Fibroblast of the aortic adventitia (primary cell): ENCODE results near the gene EPB41L3. TPM values are rescaled to one million over a fixed set of nuclear protein-coding genes. Genes with fewer than 3 reads are reported as not detected.
A peak's percentile ranks its signal among the peaks of the same experiment; 100 is the strongest.
"Not testable (repeated sequence)": the region's sequence is repeated elsewhere in the genome, so short reads cannot be mapped to it uniquely, and the experiment has no call there.

Experiments used
- DNase-seq: peaks from one replicate; pipeline ENCODE4 v3.0.0-alpha.2; 2010; ENCODE audit warnings: low read depth
- H3K4me3 ChIP-seq: 2 replicates; pipeline ENCODE4 v1.5.1; 2011; ENCODE audit warnings: low read depth, mild to moderate bottlenecking, control low read depth, low read length, moderate library complexity
- CTCF ChIP-seq: IDR thresholded peaks from 2 replicates; pipeline ENCODE4 v1.5.1; 2011; ENCODE audit warnings: mild to moderate bottlenecking, low read length, control low read depth, inconsistent platforms; ENCODE audit not compliant: insufficient read depth
- total RNA-seq: library from RNA; depleted of rRNA; stranded (reverse); fragments of >200 nt; gene quantifications from 2 replicates; pipeline ENCODE4 v1.2.3, GENCODE V29; 2012; ENCODE audit warnings: low replicate concordance

The EPB41L3 gene
- total RNA-seq, 1 donor, result 28.0 TPM

DNA sequence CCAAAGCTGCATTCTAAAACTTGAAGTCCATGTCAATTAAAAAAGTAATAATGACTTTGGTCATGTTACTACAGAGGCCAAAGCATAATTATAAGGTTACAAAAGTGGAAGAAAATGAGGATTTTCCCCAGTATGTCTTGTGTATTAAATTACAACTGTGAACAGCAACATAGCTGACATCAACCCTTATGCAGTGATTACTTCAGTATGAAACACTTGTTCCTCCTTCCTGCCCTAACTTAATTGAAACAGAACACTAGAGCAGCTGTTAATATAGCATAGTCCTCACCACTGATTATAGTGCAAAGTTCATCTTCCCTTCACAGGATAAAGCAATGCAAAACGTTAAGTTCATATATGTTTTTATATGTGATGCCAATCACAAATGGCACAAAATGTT lies 29.9 kb downstream of the EPB41L3 start:
- no peak for DNase-seq
- TF ChIP-seq CTCF, result no peak
- H3K4me3 ChIP-seq, result no peak overlapping the region

DNA sequence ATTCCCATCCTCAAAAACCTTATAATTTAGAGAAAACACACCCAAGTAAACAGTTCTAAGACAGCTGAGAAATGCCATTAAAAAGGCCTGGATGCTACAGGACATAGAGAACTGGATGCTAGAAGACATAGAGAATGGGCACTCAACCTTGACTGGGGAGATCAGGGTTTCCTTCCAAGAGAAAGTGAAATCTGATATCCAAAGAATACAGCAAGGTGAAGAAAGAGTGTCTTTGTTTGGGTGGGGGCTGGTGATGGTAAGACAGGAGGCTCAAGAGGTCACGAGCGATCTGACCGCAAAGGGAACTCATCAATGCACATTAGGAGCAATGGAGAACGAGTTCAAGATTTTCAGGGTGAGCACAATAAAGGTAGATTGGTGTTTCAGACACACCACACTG lies 31.6 kb downstream of the EPB41L3 start:
- no peak for TF ChIP-seq CTCF
- no peak for DNase-seq
- H3K4me3 ChIP-seq, result no peak overlapping the region

GRCh38 chr18:5511541-5511940 lies 32.3 kb downstream of the EPB41L3 start:
- not testable (repeated sequence) for DNase-seq, H3K4me3 ChIP-seq

- no peak for DNase-seq
- no peak for TF ChIP-seq CTCF
Measured at GRCh38 chr18:5510135-5510846, 33.5 kb downstream of the EPB41L3 start.

DNA sequence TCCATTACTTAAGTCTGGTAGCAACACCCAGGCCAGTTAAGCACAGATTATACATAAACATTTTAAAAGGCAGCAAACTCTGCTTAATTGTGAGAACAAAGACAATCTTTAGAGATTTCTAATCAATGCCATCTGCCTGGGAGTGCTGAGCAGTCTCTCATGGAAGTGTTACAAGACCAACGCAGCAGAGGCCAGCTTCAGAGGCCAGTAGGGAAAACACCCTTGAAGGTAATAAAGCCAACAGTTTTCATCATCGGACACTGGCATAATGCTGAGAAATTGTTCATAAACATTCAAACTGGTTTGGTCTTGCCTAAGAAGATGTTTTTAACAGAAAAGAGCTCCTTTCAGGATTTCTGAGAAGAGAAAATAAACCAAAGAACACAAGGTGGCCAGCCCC lies 35.0 kb downstream of the EPB41L3 start:
- no peak for TF ChIP-seq CTCF
- peak; percentile 24 for DNase-seq
- no peak overlapping the region for H3K4me3 ChIP-seq

More at GRCh38 chr18:5510135-5510846, 33.5 kb downstream of the EPB41L3 start:
- H3K4me3 ChIP-seq, result no peak overlapping the region

DNA sequence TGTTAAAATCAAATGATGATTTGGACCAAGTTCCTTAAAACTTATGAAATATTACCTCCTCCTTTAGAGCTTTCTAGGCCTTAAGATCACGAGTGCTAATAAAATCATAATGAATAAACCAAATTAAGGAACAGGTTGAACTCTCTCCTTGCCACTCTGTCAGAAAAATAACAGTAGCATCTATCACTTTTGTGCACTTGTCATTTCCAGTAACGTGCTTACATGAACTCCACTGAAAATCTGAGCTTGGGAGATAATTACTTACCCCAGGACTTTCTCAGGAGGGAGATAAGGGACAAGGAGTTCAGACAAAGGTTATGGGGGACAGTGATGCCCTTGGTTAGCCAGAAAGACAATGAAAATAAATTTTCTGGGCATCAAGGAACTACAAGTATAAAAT lies 36.0 kb downstream of the EPB41L3 start:
- H3K4me3 ChIP-seq, result no peak overlapping the region
- DNase-seq, result no peak
- no peak for TF ChIP-seq CTCF

DNA sequence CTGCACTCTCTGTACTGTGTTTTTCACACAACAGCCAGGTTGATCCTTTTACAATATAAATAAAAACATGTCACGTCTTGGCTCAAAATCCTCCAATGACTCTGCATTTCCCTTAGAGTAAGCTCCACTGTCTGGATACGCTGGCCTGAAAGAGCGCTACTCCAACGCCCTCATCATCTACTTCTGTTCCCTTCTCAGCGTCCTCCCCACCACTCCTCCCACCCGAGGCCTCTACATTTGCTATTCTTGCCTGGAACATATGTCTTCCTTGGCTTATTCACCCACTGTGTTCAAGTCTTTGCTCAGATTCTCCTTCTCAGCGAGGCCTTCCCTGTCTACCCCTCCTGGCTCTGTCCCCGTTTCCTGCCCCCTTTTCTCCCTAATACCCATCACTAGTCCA lies 37.6 kb downstream of the EPB41L3 start:
- DNase-seq, result no peak
- TF ChIP-seq CTCF, result no peak
- no peak overlapping the region for H3K4me3 ChIP-seq
